Omental fat pad (tissue), 4 donors: ENCODE results near the gene MCM8. TPM values are rescaled to one million over a fixed set of nuclear protein-coding genes. Genes with fewer than 3 reads are reported as not detected.

Experiments used
- ATAC-seq: fragments of 150-250 bp; one replicate; pipeline ENCODE4 v1.9.1; 2016; ENCODE audit warnings: mild to moderate bottlenecking, moderate library complexity; ENCODE audit not compliant: low FRiP score
- DNase-seq: peaks from one replicate; pipeline ENCODE4 v3.0.0-alpha.2; 2019; ENCODE audit warnings: low spot score
- total RNA-seq, 4 donors: library from RNA; depleted of rRNA; stranded (reverse); fragments of >200 nt; gene quantifications; one replicate each; pipeline ENCODE4 v1.1.0, GENCODE V29; 2016
- TF ChIP-seq, protein P1 (sequence below), 3 donors: fragments of 450-650 bp; IDR thresholded peaks; one replicate each; pipeline ENCODE4 v1.5.1; 2016 to 2017; ENCODE audit warnings: antibody characterized with exemption in 3 of 3, mild to moderate bottlenecking in 3 of 3, moderate library complexity in 2 of 3

The MCM8 gene
- total RNA-seq, 4 donors from 2014 or later, result 2.3 to 8.0 (median 3.1) TPM

DNA sequence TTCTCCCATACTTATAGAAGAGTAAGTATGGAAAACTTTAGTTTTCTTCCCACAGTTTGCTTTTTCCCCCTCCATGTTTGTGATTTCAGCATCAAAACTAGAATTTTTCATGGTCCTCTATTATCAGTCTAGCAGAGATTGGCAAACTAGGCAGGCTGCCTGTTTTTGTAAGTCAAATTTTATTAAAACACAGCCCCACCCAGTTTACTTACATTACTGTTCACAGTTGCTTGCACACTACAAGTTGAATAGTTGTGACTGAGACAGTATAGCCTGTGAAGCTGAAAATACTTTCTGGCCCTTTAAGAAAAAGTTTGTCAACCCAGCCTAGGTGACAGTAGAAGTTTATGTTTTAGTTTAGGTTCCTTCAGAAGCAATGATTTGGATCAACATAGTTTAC, 19.5 kb downstream of the MCM8 start:
- TF ChIP-seq, protein P1, sequence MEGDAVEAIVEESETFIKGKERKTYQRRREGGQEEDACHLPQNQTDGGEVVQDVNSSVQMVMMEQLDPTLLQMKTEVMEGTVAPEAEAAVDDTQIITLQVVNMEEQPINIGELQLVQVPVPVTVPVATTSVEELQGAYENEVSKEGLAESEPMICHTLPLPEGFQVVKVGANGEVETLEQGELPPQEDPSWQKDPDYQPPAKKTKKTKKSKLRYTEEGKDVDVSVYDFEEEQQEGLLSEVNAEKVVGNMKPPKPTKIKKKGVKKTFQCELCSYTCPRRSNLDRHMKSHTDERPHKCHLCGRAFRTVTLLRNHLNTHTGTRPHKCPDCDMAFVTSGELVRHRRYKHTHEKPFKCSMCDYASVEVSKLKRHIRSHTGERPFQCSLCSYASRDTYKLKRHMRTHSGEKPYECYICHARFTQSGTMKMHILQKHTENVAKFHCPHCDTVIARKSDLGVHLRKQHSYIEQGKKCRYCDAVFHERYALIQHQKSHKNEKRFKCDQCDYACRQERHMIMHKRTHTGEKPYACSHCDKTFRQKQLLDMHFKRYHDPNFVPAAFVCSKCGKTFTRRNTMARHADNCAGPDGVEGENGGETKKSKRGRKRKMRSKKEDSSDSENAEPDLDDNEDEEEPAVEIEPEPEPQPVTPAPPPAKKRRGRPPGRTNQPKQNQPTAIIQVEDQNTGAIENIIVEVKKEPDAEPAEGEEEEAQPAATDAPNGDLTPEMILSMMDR (IDR thresholded peaks at IDR 0.05), result no peak
- no peak for ATAC-seq

DNA sequence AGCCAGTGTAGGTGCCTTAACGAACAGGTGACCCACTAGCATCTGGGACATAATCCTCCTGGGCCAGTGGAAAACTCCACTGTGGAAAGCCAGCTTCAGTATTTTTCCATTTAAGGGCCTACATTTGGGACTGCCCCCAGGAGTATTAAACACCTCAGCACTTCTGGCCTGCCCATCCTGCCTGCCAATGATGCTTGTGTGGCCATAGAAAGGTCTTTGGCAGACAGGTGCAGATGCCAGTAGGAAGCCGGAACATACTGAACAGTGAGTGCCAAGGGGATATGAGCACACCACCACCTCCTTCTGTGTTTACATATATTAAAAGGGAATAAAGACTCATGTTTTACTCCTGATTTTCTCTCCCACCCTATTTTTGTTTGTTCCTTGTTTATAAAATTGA, 19.9 kb downstream of the MCM8 start:
- ATAC-seq, result no peak
- DNase-seq, result no peak
- TF ChIP-seq, protein P1 (IDR thresholded peaks at IDR 0.05), result no peak

More for the DNA sequence above, 19.5 kb downstream of the MCM8 start:
- DNase-seq, result no peak

DNA sequence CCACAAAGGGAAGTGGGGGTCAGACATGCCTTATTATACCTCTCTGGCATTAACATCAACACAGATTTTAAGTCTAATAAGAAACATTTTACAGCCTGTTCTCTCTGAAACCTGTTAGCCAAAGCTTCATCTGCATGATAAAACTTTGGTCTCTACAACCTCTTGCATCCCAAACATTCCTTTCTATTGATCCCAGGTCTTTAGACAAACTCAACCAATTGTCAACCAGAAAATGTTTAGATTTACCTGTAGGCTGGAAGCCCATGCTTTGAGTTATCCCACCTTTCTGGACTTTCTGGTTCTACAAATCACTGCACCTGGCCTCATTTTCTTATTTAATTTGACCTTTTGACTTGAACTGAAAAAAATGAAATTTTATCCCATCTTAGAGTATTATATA, 20.8 kb downstream of the MCM8 start:
- DNase-seq (no peak), ATAC-seq (no peak)
- TF ChIP-seq, protein P1 (IDR thresholded peaks at IDR 0.05), result no peak

DNA sequence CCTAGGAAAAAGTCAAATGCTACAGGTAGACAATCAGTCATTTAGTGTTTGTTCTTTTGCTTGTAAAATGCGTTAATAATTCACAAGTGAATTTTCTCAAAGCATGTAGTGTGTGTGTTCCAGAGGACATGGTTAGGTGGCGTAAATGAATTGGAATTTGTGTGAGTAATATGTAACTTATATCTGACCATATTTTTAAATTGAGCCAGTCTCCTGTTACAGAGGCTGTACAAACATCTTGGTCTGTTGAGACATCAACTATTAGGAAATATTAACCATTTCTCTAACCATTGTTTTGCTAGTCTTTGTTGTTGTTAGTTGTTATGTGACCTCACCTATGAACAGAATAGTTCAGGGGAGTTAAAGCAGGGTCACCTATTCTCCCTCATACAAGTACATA, 22.7 kb downstream of the MCM8 start:
- ATAC-seq (no peak), DNase-seq (no peak)
- TF ChIP-seq, protein P1 (IDR thresholded peaks at IDR 0.05), result no peak

DNA sequence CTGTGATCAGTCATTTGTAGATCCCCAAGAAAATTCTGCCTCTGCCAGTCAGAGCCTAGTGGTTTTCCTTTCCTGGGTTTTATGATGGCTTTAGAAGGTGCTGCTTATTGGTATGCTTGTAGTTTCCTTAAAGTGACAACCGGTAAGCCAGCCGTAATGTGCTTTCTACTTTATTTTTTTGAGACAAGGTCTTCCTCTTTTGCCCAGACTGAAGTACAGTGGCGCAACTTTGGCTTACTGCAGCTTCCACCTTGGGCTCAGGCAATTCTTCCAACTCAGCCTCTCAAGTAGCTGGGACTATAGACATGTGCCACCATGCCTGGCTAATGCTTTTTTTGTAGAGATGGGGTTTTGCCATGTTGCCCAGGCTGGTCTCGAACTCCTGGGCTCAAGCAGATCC, 23.5 kb downstream of the MCM8 start:
- ATAC-seq (no peak), DNase-seq (no peak)
- TF ChIP-seq, protein P1 (IDR thresholded peaks at IDR 0.05), result no peak

DNA sequence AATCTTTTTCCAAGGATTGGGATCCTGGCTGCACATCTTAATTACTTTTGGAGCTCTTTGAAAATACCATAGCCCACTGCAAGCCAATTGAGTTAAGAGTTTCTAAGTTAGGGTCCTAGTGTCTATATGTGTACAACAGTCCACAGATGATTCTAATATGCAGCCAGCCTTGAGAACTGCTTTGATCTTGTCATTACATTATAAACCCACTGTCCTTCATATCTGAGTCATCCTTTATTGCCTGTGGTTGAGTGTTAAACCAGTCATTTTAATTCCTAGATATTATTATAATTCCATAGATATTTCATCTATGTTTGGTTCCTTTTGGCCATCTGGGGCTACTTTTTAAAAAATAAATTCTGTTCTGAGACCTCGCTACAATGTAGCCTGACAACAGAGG, 24.1 kb downstream of the MCM8 start:
- ATAC-seq (no peak), DNase-seq (no peak)
- TF ChIP-seq, protein P1 (IDR thresholded peaks at IDR 0.05), result no peak

DNA sequence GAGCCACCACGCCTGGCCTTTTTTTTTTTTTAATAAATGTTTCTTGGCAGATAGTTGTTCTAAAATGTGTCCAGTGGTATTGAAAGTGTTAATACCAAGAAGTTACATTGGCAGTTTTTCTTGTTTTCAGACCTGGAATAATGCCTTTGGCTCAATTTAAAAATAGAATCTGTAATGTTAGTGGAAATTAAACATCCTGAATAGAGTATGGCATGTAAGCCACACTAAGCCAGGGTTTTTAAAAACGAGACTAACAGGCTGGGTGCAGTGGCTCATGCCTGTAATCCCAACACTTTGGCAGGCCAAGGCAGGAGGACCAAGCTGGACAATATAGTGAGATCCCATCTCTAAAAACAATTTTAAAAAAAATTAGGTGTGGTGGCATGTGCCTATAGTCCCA, 25.3 kb downstream of the MCM8 start:
- TF ChIP-seq, protein P1 (IDR thresholded peaks at IDR 0.05), result no peak
- ATAC-seq (no peak), DNase-seq (no peak)
